NCI-H2029 treated with DMSO at 0.1 percent for 48 hours (cell line): ENCODE results near the gene FER.
"Not testable (repeated sequence)": the region's sequence is repeated elsewhere in the genome, so short reads cannot be mapped to it uniquely, and the experiment has no call there.

Source experiments
- DNase-seq: peaks from one replicate; lab custom pipeline; 2025; lab: John Stamatoyannopoulos, UW

Gene FER

GRCh38 chr5:109035436-109035835, 287.7 kb downstream of the FER start:
- DNase-seq, result no peak

GRCh38 chr5:109038209-109038840, 290.6 kb downstream of the FER start:
- no peak for DNase-seq

GRCh38 chr5:109041317-109041716, 293.6 kb downstream of the FER start:
- no peak for DNase-seq

GRCh38 chr5:109045710-109046109, 298.0 kb downstream of the FER start:
- no peak for DNase-seq

- DNase-seq, result no peak
Measured at GRCh38 chr5:109049565-109049964, 301.9 kb downstream of the FER start.

- not testable (repeated sequence) for DNase-seq
Measured at GRCh38 chr5:109050321-109050720, 302.6 kb downstream of the FER start.

GRCh38 chr5:109052216-109052615, 304.5 kb downstream of the FER start:
- not testable (repeated sequence) for DNase-seq

GRCh38 chr5:109053995-109054417, 306.3 kb downstream of the FER start:
- DNase-seq, result no peak

- no peak for DNase-seq
Measured at GRCh38 chr5:109060378-109061025, 312.8 kb downstream of the FER start.

- DNase-seq, result no peak
Measured at GRCh38 chr5:109062664-109063063, 315.0 kb downstream of the FER start.

GRCh38 chr5:109063223-109063622, 315.5 kb downstream of the FER start:
- no peak for DNase-seq

GRCh38 chr5:109076741-109077140, 329.0 kb downstream of the FER start:
- no peak for DNase-seq

GRCh38 chr5:109078448-109078847, 330.8 kb downstream of the FER start:
- DNase-seq, result no peak

- no peak for DNase-seq
Measured at GRCh38 chr5:109080481-109080880, 332.8 kb downstream of the FER start.

GRCh38 chr5:109080896-109081295, 333.2 kb downstream of the FER start:
- no peak for DNase-seq

- DNase-seq, result no peak
Measured at GRCh38 chr5:109083937-109084336, 336.2 kb downstream of the FER start.

GRCh38 chr5:109089191-109089590, 341.5 kb downstream of the FER start:
- no peak for DNase-seq

GRCh38 chr5:109099081-109099480, 351.4 kb downstream of the FER start:
- DNase-seq, result no peak

GRCh38 chr5:109100971-109101370, 353.3 kb downstream of the FER start:
- no peak for DNase-seq

- no peak for DNase-seq
Measured at GRCh38 chr5:109102096-109102690, 354.5 kb downstream of the FER start.

- no peak for DNase-seq
Measured at GRCh38 chr5:109105631-109106267, 358.1 kb downstream of the FER start.

- DNase-seq, result no peak
Measured at GRCh38 chr5:109111680-109112079, 364.0 kb downstream of the FER start.

- DNase-seq, result no peak
Measured at GRCh38 chr5:109113608-109114007, 365.9 kb downstream of the FER start.
